GM23338 (cell line): ENCODE measurements around the gene NFYA. TPM values are rescaled to one million over a fixed set of nuclear protein-coding genes. Genes with fewer than 3 reads are reported as not detected.

Source experiments
- ATAC-seq: fragments of 200-7000 bp; cut with Tn5 transposase; 3 replicates; pipeline ENCODE4 v1.9.1; 2020
- DNase-seq: peaks from one replicate; pipeline ENCODE4 v3.0.0-alpha.2; 2015; ENCODE audit warnings: low spot score
- H2AFZ ChIP-seq: fragments of 200-600 bp; sonication (generic); 2 replicates; pipeline ENCODE4 v1.8.0; 2016; ENCODE audit warnings: antibody characterized with exemption, mild to moderate bottlenecking, moderate library complexity
- H3F3A ChIP-seq: fragments of 200-600 bp; sonication (generic); replicated peaks from 2 replicates; pipeline ENCODE4 v1.8.0; 2017; ENCODE audit warnings: antibody characterized with exemption, mixed run types, low read depth
- H3K27ac ChIP-seq: fragments of 200-600 bp; sonication (generic); 2 replicates; pipeline ENCODE4 v1.6.1; 2016; ENCODE audit warnings: low read depth
- H3K27me3 ChIP-seq: fragments of 200-600 bp; sonication (generic); 2 replicates; pipeline ENCODE4 v1.8.0; 2016; ENCODE audit warnings: mild to moderate bottlenecking, mixed run types, moderate library complexity; ENCODE audit not compliant: insufficient read depth
- H3K36me3 ChIP-seq: fragments of 200-600 bp; sonication (generic); 2 replicates; pipeline ENCODE4 v1.8.0; 2016; ENCODE audit warnings: mild to moderate bottlenecking; ENCODE audit not compliant: insufficient read depth
- H3K4me1 ChIP-seq: fragments of 200-600 bp; sonication (generic); 2 replicates; pipeline ENCODE4 v1.8.0; 2016; ENCODE audit warnings: mild to moderate bottlenecking, moderate library complexity; ENCODE audit not compliant: insufficient read depth
- H3K4me2 ChIP-seq: fragments of 200-600 bp; sonication (generic); 2 replicates; pipeline ENCODE4 v1.7.1; 2017; ENCODE audit warnings: mixed run types
- H3K4me3 ChIP-seq: fragments of 200-600 bp; sonication (generic); 2 replicates; pipeline ENCODE4 v1.6.1; 2016; ENCODE audit warnings: mixed run types
- H3K79me2 ChIP-seq: fragments of 200-600 bp; sonication (generic); replicated peaks from 2 replicates; pipeline ENCODE4 v1.8.0; 2017; ENCODE audit warnings: mild to moderate bottlenecking; ENCODE audit not compliant: insufficient read depth
- H3K9me2 ChIP-seq: fragments of 200-600 bp; sonication (generic); 2 replicates; pipeline ENCODE4 v1.8.0; 2017; ENCODE audit not compliant: insufficient read depth
- H4K20me1 ChIP-seq: fragments of 200-600 bp; sonication (generic); replicated peaks from 2 replicates; pipeline ENCODE4 v1.8.0; 2017; ENCODE audit warnings: mild to moderate bottlenecking; ENCODE audit not compliant: insufficient read depth
- H3K27ac Mint-ChIP-seq: 2 replicates; pipeline ENCODE4 v1.8.0; 2020; ENCODE audit warnings: inconsistent platforms, mild to moderate bottlenecking, moderate library complexity, mixed read lengths
- H3K27me3 Mint-ChIP-seq: 3 replicates; pipeline ENCODE4 v1.8.0; 2022; ENCODE audit warnings: low read depth, mild to moderate bottlenecking, moderate library complexity, mixed read lengths, inconsistent platforms; ENCODE audit not compliant: insufficient read depth, poor library complexity
- H3K36me3 Mint-ChIP-seq: 3 replicates; pipeline ENCODE4 v1.8.0; 2021; ENCODE audit warnings: low read depth, mild to moderate bottlenecking, inconsistent platforms, moderate library complexity, mixed read lengths
- H3K4me1 Mint-ChIP-seq: 3 replicates; pipeline ENCODE4 v1.8.0; 2020; ENCODE audit warnings: mild to moderate bottlenecking, inconsistent platforms, mixed read lengths
- H3K4me3 Mint-ChIP-seq: 3 replicates; pipeline ENCODE4 v1.8.0; 2021; ENCODE audit warnings: moderate library complexity, mild to moderate bottlenecking, inconsistent platforms, mixed read lengths
- H3K9me3 Mint-ChIP-seq: 3 replicates; pipeline ENCODE4 v1.8.0; 2020; ENCODE audit warnings: moderate library complexity, mild to moderate bottlenecking, inconsistent platforms, mixed read lengths
- CREB1 ChIP-seq: fragments of 250-450 bp; sonication (Bioruptor Pico); IDR thresholded peaks from 2 replicates; pipeline ENCODE4 v1.5.0; 2020; ENCODE audit warnings: low read depth, mild to moderate bottlenecking, moderate library complexity
- ETS1 ChIP-seq: IDR thresholded peaks from 2 replicates; pipeline ENCODE4 v1.6.1; 2016; ENCODE audit warnings: antibody characterized with exemption
- EZH2phosphoT487 ChIP-seq: fragments of 200-600 bp; sonication (generic); IDR thresholded peaks from one replicate; pipeline ENCODE4 v1.8.1; 2018; ENCODE audit warnings: antibody characterized with exemption; ENCODE audit not compliant: unreplicated experiment
- NANOG ChIP-seq: IDR thresholded peaks from 2 replicates; pipeline ENCODE4 v1.6.1; 2016; ENCODE audit warnings: antibody characterized with exemption, borderline replicate concordance
- POLR2AphosphoS5 ChIP-seq: IDR thresholded peaks from 2 replicates; pipeline ENCODE4 v1.6.1; 2016; ENCODE audit warnings: antibody characterized with exemption, low read depth
- STAT1 ChIP-seq: IDR thresholded peaks from one replicate; pipeline ENCODE4 v1.6.1; 2016; ENCODE audit warnings: antibody characterized with exemption; ENCODE audit not compliant: unreplicated experiment
- ZNF462 ChIP-seq: fragments of 250-450 bp; sonication (Bioruptor Pico); IDR thresholded peaks from 2 replicates; pipeline ENCODE4 v1.5.0; 2020; ENCODE audit warnings: mild to moderate bottlenecking, moderate library complexity
- polyA plus RNA-seq: library from polyadenylated mRNA; unstranded; fragments of >200 nt; fragmentation: Nextera tagmentation; extraction: Ambion mirVana; gene quantifications from 2 replicates; pipeline ENCODE4 v1.2.1, GENCODE V29; 2016
- total RNA-seq: library from RNA; depleted of rRNA; stranded (reverse); fragments of >200 nt; shearing (Covaris generic); gene quantifications from 2 replicates; pipeline ENCODE4 v1.2.3, GENCODE V29; 2014

Gene NFYA
- total and polyA plus RNA-seq, 2 experiments from 2014 or later = 10.8 to 39.1 TPM

GRCh38 chr6:41059556-41059955, 13.2 kb upstream of the NFYA start:
- H4K20me1 ChIP-seq = no peaks in the 10 kb centered on the region

GRCh38 chr6:41061196-41061726, 11.5 kb upstream of the NFYA start:
- no peak overlapping the region for H3K27ac Mint-ChIP-seq

More at GRCh38 chr6:41059556-41059955, 13.2 kb upstream of the NFYA start:
- DNase-seq (no peak), ATAC-seq (no peak)
- Mint-ChIP-seq H3K4me3 (no peak overlapping the region; the same call in 2 of the 3 replicates), H3K4me1 (peaks cover 12% of the 10 kb centered on the region), H3K36me3 (peaks cover 7% of the 10 kb centered on the region; the same call in 2 of the 3 replicates), H3K27me3 (peaks cover 2% of the 10 kb centered on the region), H3K9me3 (no peaks in the 10 kb centered on the region), H3K27ac (no peak overlapping the region)
- Histone ChIP-seq H3K27me3 (no peaks in the 10 kb centered on the region), H3K36me3 (0 out of 2 replicates have a peak, but pooled peaks cover 3% of the 10 kb centered on the region), H3K4me3 (no peak overlapping the region), H3K9me2 (no peaks in the 10 kb centered on the region; the same call in 1 of the 2 replicates), H2AFZ (no peak overlapping the region), H3K4me2 (no peak overlapping the region), H3K4me1 (no peaks in the 10 kb centered on the region), H3K27ac (no peak overlapping the region), H3K79me2 (no peaks in the 10 kb centered on the region), H3F3A (no peaks in the 10 kb centered on the region)
- no peak for TF ChIP-seq STAT1

GRCh38 chr6:41062056-41062455, 10.7 kb upstream of the NFYA start:
- Mint-ChIP-seq H3K36me3 (peaks cover 27% of the 10 kb centered on the region), H3K27me3 (no peaks in the 10 kb centered on the region), H3K27ac (no peak overlapping the region), H3K9me3 (no peaks in the 10 kb centered on the region), H3K4me1 (peaks cover 12% of the 10 kb centered on the region), H3K4me3 (no peak overlapping the region)
- Histone ChIP-seq H3K36me3 (peaks cover 11% of the 10 kb centered on the region; the same call in 1 of the 2 replicates), H4K20me1 (no peaks in the 10 kb centered on the region), H3K4me2 (no peak overlapping the region), H3K27ac (no peak overlapping the region), H3F3A (no peaks in the 10 kb centered on the region), H3K4me3 (no peak overlapping the region), H3K9me2 (no peaks in the 10 kb centered on the region; the same call in 1 of the 2 replicates), H3K27me3 (no peaks in the 10 kb centered on the region), H2AFZ (no peak overlapping the region), H3K4me1 (no peaks in the 10 kb centered on the region), H3K79me2 (no peaks in the 10 kb centered on the region)
- DNase-seq (no peak), ATAC-seq (no peak)
- TF ChIP-seq CREB1 (CRISPR knock-in tag) = no peak
- no peak for TF ChIP-seq NANOG
- TF ChIP-seq POLR2AphosphoS5 = no peak
- no peak for TF ChIP-seq ZNF462 (CRISPR knock-in tag)

More at GRCh38 chr6:41061196-41061726, 11.5 kb upstream of the NFYA start:
- no peaks in the 10 kb centered on the region for H3K27me3 ChIP-seq
- H3K4me1 Mint-ChIP-seq = peaks cover 12% of the 10 kb centered on the region
- no peak for TF ChIP-seq POLR2AphosphoS5
- no peak for TF ChIP-seq ETS1
- no peak for TF ChIP-seq CREB1 (CRISPR knock-in tag)
- no peak for TF ChIP-seq EZH2phosphoT487
- H2AFZ ChIP-seq = no peak overlapping the region
- H3K27ac ChIP-seq = no peak overlapping the region
- H3K27me3 Mint-ChIP-seq = no peaks in the 10 kb centered on the region
- H4K20me1 ChIP-seq = no peaks in the 10 kb centered on the region
- ATAC-seq (no peak), DNase-seq (no peak)
- no peaks in the 10 kb centered on the region; the same call in 1 of the 2 replicates for H3K9me2 ChIP-seq
- peaks cover 11% of the 10 kb centered on the region; the same call in 1 of the 2 replicates for H3K36me3 ChIP-seq
- no peaks in the 10 kb centered on the region for H3K4me1 ChIP-seq
- H3K4me3 ChIP-seq = no peak overlapping the region
- no peaks in the 10 kb centered on the region for H3K79me2 ChIP-seq
- H3K36me3 Mint-ChIP-seq = peaks cover 20% of the 10 kb centered on the region; the same call in 2 of the 3 replicates
- H3K4me3 Mint-ChIP-seq = no peak overlapping the region
- H3K4me2 ChIP-seq = no peak overlapping the region
- no peaks in the 10 kb centered on the region for H3K9me3 Mint-ChIP-seq
- H3F3A ChIP-seq = no peaks in the 10 kb centered on the region
